ENCODE results near the gene NDOR1.

Gene NDOR1
- total RNA-seq, result 31.6 to 33.4 reads per million in 2 donors

DNA sequence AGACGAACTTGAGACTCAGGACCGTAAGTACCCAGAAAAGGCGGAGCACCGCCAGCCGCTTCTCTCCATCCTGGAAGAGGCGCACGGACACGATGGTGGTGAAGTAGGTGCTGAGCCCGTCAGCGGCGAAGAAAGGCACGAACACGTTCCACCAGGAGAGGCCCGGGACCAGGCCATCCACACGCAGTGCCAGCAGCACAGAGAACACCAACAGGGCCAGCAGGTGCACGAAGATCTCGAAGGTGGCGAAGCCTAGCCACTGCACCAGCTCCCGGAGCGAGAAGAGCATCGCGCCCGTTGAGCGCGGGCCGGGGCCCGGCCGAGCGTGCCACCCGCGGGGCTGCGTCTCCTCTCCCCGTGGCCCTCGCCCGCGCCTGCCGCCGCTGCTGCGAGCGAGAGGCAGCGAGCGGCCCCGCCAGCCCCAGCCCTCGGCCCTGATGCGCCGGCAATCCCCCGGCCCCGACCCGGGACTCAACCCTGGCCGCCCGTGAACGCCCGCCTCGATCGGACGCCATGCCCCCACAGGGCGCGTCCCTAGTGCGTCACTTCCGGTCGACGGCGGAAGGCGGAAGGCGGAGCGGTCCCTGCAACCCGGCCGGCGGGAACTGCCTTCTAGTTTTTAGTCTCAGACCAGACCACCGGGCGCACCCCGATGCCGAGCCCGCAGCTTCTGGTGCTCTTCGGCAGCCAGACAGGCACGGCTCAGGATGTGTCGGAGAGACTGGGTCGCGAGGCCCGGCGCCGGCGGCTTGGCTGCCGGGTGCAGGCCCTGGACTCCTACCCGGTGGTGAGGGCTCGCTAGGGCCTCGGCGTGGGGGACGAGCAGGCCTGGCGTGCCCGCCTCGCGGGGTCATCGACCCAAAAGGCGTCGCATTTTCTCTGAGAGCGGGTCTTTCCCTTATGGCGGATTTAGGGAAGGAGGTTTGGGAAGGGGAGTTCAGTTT is at the start of gene NDOR1, which contains the start of gene TMEM203:
Gene NDOR1 (plus strand): TSS at position 575 of the 944 bp plus-strand sequence. CDS start 78 bp downstream, at position 653.
Gene TMEM203 (minus strand): TSS at position 523 of the 944 bp plus-strand sequence. CDS start 234 bp downstream, at position 289.
- DNase-seq, result peak; percentile 84 to 92 (median 91)

DNA sequence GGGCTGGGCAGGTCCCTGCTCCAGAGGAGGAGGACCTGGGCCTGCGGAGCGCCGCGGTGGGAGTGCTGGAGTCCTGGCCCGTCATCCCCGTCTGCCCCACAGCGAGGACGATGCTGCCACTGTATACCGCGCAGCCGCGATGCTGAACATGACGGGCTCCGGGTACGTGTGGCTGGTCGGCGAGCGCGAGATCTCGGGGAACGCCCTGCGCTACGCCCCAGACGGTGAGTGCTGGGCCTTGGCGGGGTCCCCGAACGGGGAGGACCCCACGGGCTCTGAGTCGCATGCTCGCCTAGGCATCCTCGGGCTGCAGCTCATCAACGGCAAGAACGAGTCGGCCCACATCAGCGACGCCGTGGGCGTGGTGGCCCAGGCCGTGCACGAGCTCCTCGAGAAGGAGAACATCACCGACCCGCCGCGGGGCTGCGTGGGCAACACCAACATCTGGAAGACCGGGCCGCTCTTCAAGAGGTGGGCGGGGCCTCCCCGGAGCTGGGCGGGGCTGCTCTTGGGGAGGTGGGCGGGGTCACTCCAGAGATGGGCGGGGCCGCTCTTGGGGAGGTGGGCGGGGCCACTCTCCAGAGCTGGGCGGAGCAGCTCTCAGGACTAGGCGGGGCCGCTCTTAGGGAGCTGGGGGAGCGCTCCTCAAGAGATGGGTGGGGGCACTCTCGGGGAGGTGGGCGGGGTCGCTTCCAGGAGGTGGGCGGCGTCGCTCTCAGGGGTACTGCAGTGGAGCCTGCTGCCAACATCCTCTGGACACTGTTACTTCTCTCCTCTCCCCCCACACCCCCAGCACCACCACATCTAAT is 48.7 kb upstream of the NDOR1 start:
- peak; percentile 34 to 60 (median 43) for DNase-seq

DNA sequence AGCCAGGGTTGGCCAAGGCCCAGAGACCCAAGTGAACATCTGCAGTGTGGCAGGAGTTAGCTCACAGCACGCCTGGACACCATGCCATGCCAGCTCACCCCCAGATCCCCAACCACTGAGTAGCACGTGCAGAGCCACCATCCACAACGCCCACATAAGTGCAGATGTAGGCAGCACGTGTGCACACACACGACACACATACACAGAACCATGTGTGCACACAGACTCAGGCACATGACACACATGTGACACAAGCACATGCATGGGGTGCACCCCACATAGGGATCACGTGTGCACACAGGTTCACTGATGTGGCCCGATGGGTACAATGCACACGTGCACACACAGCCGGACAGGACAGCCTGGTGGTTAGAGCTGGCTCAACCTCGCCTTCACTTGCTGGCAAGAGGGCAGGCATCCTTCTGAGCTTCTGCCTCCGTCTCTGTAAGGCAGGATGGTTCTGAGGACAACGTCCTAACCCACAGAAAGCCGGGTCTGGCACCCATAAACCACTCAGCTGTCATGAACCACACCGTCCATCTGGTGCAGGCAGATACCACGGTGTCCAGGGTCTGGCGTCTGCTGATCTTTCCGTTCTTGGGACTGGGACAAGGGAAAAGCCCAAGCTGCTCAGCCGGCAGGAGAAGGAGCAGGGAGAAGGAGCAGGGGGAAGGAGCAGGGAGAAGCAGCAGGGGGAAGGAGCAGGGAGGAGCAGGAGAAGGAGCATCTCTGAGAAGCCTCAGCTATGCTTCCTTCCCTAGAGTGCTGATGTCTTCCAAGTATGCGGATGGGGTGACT is 47.7 kb upstream of the NDOR1 start:
- DNase-seq, result no peak

DNA sequence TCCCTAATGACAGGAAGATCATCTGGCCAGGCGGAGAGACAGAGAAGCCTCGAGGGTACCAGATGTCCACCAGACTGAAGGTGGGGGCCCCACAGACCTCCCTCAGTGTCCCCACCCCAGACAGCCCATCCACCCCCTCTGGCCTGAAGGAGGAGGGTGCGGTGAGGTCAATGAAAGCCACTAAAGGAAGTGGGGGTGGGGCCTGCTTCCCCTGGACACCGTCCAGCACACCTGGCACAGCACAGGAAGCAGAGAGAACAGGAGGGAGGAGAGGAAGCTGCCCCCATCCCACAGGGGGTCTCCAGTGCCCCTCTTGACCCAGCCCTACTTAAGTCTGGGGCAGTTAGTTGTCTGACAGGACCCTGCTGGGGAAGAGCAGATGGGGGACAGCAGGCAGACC is 46.9 kb upstream of the NDOR1 start:
- DNase-seq, result no peak

DNA sequence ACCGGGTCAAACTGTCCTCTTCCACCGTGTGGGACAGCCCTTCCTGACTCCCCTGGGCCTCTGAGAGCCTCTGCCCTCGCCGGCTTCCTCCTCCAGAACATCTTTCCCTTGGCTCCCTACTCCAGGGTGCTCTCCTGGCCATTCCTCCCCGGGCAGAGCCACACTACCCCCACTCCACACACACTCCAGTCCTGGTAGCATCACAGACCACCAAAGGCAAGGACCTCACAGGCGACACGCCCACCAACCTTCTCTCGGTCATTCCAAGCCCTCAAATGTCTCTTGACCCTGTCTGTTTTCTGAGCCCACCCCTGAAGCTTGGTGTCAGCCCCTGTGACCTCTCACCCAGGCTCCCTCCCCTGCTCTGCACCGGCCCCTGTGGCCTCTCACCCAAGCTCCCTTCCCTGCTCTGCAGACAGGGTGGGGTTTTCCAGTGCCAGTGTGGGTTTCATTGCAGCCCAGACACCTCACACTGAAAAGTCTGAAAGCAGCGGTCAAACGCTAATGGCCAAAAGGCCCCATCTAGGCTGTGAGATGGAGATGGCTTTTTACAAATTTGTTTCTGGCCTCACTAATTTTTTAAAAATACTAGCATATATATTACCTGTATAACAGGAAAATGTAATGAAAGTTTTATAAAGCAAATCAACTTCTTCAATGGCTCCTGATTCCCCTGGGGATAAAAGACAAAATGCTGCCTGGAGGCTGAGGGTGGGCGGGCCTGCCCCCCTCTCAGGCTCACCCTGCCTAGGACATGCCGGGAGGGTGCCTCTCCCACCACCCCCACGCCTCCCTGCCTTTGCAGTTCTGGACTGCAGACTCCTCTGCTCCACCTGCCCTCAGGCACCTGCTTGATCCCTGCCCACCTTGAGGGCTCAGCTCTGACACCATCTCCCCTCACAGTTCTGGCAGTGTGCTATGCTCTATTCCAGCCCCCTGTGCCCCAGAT is 46.1 kb upstream of the NDOR1 start:
- DNase-seq, result no peak

DNA sequence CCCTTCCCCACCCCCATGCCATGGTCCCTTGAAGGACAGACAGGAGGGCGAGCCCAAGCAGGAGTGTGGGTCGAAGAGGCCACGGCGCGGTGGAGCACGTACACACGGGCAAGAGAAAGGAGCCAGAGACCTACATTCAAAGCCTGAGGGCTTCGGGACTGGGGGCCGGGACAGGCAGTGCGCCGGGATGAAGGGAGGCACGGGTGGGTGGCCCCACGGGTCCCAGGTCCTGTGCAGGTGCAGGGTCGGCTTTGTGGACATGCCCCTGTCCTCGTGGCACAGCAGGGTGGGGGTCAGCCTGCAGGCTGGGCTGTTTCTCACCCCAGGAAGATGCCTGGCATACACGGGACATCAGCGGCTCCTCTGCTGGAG is 45.5 kb upstream of the NDOR1 start:
- no peak for DNase-seq

DNA sequence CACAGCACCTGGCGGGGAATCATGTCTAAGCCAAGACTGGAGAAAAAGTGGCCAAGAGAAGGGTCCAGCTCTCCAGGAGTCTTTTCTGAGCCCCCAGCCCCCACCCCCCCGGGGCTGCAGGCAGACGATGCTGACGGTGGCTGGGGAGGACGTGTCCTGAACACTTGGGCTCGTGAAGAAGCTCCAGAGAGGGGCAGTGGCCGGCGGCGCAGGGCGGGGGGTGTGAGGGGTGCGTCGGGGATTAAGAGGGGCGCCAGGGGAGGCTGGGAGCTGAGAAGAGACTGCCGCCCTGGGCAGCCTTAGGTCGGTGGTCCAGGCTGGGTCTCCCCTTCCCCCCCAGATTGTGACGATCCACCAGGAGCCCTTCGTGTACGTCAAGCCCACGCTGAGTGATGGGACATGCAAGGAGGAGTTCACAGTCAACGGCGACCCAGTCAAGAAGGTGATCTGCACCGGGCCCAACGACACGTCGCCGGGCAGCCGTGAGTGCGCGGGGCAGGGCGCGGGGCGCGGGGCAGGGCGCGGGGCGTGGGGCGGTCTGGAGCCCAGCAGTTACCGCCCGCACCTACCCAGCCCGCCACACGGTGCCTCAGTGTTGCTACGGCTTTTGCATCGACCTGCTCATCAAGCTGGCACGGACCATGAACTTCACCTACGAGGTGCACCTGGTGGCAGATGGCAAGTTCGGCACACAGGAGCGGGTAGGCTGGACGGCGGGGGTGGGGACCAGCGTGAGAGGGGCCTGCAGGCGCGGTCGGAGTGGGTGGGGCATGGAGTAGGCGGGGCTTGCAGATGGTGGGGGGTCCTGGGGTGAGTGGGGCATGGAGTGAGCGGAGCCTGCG is 44.6 kb upstream of the NDOR1 start:
- no peak for DNase-seq

DNA sequence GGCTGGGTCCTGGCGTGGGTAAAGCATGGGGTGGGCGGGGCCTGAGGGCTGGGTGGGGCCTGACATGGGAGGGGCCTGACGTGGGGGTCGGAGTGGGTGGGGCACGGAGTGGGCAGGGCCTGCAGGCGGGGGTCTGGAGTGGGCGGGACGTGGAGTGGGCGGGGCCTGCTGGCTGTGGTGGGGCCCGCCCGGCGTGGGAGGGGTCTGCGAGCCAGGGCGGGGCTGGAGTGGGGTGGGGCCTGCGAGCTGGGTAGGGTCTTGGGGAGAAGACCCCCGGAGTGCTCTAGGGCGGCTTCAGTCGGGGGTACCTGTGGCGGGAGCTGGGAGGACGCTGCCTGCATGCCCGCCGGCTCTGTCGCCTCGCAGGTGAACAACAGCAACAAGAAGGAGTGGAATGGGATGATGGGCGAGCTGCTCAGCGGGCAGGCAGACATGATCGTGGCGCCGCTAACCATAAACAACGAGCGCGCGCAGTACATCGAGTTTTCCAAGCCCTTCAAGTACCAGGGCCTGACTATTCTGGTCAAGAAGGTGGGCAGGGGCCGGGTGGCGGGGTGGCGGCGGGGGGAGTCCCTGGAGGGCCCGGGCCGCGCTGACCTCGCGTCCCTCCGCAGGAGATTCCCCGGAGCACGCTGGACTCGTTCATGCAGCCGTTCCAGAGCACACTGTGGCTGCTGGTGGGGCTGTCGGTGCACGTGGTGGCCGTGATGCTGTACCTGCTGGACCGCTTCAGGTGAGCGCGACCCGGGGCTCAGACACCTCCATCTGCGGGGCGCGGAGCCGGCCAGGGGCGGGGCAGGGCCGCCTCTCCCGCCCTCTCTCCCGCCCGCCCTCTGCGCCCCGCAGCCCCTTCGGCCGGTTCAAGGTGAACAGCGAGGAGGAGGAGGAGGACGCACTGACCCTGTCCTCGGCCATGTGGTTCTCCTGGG is 43.7 kb upstream of the NDOR1 start:
- no peak for DNase-seq

DNA sequence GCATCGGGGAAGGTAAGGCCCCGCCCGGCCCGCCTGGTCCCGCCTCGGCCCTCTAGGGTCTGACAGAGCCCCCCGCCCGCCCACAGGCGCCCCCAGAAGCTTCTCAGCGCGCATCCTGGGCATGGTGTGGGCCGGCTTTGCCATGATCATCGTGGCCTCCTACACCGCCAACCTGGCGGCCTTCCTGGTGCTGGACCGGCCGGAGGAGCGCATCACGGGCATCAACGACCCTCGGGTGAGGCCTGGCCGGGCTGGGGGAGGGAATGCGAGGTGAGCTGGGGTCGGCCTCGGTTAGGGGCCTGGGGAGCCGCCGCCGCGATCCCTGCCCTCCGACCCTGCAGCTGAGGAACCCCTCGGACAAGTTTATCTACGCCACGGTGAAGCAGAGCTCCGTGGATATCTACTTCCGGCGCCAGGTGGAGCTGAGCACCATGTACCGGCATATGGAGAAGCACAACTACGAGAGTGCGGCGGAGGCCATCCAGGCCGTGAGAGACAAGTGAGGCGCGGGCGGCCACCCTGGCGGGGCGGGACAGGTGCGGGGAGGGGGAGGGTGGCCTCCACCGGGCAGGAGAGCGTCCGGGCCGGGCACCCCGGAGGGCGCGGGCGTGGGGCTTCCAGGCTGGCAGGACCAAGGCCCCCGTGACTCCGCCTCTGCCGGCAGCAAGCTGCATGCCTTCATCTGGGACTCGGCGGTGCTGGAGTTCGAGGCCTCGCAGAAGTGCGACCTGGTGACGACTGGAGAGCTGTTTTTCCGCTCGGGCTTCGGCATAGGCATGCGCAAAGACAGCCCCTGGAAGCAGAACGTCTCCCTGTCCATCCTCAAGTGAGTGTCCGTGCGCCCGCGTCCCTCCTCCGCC is 42.8 kb upstream of the NDOR1 start:
- DNase-seq, result no peak

DNA sequence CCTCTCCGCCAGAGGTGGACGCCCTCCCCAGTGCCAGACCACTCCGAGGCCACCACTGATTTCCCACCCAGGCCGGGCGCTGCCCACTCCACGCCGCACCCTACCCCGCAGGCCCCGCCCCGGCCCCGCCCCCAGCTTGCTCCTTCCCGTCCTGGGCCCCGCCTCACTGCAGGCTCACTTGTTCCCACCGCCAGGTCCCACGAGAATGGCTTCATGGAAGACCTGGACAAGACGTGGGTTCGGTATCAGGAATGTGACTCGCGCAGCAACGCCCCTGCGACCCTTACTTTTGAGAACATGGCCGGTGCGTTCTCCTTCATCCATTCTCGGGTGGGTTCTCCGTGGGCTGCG is 42.2 kb upstream of the NDOR1 start:
- no peak for DNase-seq

DNA sequence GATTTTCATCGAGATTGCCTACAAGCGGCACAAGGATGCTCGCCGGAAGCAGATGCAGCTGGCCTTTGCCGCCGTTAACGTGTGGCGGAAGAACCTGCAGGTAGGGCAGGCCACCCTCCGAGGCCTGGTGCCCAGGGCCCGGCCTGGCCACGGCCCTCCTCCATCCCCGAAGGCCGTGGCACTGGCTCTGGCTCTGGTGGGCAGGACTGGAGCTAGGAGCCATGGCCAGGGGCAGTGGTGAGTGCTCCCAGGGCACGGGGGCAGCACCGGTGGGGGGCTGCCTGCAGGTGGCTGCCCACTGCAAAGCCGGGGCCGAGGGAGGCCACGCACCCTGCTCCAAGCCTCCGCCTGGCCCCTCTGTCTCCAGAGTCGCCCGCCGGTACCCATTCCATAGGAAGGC is 41.7 kb upstream of the NDOR1 start:
- no peak for DNase-seq

DNA sequence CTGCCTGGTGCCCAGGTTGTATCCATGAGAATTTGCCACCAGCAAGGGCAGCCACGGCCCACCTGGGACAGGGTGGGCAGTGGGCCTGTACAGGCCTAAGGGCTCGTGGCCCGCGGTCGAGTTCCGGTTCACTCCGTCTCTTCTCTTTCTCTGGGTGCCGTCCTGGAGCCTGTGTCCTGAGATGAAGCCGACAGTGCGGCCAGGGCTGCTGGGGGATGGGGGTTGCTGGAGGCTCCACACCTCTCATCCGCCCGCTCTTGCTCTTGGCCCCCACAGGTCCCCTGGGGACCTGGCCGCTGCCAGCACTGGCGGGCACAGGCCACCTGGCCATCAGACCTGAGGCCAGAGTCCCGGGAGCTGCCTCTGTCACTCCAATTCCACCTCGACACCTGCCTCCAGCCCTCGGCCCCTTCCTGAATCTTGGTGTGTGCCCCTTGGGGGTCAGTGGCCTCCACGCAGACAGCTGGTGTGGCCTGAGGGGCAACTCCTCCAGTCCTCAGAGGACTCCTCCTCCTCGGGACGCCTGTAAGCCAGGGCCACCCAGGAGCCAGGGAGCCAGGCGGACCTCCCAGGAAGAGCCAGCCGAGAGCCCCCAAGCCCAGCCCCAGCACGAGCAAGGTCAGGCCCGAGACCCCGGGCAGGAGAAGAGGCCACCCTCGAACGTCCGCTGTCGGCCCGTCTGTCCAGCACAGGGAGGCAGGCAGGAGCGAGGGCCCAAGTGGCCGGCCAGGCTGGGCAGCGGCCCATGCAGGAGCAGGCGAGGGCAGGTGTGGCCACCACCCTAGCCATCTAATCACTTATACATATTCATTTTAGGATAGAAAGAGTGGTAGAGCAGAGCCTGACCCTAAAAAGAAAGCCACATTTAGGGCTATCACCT is 40.9 kb upstream of the NDOR1 start:
- DNase-seq, result no peak

DNA sequence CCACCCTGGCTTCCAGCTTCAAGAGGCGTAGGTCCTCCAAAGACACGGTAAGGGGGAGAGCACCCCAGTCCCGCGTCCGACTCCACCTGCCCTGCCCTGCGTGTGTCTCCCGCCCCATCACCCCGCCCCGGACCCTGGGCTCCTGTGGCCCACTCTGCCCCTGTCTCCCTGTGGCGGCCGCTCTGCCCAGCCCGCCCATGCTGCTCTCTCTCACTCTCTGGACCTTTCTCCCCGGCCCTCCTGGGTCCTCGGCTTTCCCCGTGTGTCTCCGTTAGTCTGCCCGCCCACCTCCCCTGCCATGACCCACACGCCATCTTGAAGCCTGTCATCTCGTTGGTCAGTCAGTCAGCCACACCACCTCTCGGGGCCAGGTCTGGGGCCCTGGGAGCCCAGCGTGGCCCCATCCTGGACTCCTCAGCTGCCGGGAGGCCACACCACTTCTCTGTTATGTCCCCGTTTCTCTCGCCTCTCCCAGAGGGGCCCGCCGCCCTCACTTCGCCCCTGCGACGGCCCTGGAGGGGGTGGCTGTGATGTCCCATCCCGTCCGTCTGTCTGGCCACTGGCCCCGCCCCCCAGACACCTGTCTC is 40.2 kb upstream of the NDOR1 start:
- no peak for DNase-seq

DNA sequence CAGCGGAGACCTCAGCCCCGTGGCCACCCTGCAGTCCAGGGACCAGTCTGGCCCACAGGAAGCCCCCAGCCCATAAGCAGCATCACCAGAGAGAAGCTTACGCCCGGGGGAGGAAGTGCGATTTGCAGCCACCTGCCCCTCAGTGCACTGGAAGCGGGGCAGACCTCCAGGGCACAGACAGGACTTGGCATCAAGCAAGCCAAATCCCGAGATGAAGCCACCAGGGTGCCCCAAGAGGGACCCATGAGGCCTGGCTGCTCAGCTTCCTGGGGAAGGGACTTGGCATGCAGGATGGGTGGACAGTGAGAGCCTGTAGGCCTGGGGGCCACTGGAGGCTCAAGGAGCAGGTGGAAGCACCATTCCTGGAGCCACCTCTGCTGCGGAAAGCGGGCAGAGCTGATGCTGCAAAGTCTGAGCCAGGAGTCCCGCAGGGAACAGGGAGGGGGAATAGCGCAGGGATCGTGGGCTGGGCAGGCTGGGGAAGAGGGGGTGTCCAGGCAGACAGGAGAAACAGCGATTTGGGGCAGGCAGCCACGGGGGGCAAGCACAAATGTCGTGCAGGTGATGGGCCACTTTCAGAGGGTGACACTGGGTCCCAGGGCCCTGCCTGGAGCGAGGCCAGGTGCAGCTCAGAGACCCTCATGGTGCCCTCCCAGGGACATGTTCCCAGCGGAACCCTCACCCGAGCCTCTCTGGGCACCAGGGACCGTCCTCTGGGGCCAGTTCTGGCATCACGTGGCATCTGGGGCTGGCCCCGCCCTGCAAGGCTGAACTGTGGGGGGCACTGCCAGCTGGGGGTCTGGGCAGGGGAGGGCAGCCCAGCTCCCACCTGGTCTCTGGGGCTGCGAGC is 38.9 kb upstream of the NDOR1 start:
- DNase-seq, result no peak

DNA sequence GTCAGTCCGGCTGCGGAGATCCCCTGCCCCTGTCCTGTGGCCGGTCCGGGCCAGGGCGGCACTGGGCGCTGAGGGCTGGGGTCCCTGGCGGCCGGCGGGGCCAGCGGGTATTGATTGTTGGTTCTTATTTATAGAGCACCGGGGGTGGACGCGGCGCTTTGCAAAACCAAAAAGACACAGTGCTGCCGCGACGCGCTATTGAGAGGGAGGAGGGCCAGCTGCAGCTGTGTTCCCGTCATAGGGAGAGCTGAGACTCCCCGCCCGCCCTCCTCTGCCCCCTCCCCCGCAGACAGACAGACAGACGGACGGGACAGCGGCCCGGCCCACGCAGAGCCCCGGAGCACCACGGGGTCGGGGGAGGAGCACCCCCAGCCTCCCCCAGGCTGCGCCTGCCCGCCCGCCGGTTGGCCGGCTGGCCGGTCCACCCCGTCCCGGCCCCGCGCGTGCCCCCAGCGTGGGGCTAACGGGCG is 38.2 kb upstream of the NDOR1 start:
- no peak for DNase-seq

All from T-helper 2 cell (primary cell).